ENCODE results near the gene IFNL1.

DNA sequence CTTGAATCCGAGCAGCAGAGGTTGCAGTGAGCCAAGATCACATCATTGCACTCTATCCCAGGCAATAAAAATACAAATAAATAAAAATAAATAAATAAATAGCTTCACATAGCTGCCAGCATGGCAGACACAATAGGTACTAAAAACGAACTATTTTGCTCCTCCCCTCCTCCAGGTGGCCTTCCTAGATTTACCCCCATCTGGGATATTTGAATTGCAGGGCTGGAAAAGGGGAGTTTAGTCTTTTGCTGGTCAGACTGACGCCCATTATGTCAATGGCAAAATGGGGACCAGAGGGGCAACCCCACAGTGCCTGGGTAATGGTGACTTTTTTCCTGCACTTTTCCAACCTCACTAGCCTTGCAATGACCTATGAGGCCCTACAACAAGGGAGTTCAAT lies 40.3 kb downstream of the IFNL1 start:
- TF ChIP-seq POLR2A (IDR thresholded peaks at IDR 0.05): no peak
- TF ChIP-seq, protein P1, sequence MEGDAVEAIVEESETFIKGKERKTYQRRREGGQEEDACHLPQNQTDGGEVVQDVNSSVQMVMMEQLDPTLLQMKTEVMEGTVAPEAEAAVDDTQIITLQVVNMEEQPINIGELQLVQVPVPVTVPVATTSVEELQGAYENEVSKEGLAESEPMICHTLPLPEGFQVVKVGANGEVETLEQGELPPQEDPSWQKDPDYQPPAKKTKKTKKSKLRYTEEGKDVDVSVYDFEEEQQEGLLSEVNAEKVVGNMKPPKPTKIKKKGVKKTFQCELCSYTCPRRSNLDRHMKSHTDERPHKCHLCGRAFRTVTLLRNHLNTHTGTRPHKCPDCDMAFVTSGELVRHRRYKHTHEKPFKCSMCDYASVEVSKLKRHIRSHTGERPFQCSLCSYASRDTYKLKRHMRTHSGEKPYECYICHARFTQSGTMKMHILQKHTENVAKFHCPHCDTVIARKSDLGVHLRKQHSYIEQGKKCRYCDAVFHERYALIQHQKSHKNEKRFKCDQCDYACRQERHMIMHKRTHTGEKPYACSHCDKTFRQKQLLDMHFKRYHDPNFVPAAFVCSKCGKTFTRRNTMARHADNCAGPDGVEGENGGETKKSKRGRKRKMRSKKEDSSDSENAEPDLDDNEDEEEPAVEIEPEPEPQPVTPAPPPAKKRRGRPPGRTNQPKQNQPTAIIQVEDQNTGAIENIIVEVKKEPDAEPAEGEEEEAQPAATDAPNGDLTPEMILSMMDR (IDR thresholded peaks at IDR 0.05): no peak

Measured in vagina (tissue), 2 donors.